Measurements from ENCODE around the gene GSG1.

GRCh38 chr12:13130981-13131380, 27.5 kb upstream of the GSG1 start:
- TF ChIP-seq NFE2L1 (CRISPR knock-in tag; IDR thresholded peaks at IDR 0.05), result no peak
- TF ChIP-seq, protein P1, sequence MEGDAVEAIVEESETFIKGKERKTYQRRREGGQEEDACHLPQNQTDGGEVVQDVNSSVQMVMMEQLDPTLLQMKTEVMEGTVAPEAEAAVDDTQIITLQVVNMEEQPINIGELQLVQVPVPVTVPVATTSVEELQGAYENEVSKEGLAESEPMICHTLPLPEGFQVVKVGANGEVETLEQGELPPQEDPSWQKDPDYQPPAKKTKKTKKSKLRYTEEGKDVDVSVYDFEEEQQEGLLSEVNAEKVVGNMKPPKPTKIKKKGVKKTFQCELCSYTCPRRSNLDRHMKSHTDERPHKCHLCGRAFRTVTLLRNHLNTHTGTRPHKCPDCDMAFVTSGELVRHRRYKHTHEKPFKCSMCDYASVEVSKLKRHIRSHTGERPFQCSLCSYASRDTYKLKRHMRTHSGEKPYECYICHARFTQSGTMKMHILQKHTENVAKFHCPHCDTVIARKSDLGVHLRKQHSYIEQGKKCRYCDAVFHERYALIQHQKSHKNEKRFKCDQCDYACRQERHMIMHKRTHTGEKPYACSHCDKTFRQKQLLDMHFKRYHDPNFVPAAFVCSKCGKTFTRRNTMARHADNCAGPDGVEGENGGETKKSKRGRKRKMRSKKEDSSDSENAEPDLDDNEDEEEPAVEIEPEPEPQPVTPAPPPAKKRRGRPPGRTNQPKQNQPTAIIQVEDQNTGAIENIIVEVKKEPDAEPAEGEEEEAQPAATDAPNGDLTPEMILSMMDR (IDR thresholded peaks at IDR 0.05), result no peak
- TF ChIP-seq, protein P2, sequence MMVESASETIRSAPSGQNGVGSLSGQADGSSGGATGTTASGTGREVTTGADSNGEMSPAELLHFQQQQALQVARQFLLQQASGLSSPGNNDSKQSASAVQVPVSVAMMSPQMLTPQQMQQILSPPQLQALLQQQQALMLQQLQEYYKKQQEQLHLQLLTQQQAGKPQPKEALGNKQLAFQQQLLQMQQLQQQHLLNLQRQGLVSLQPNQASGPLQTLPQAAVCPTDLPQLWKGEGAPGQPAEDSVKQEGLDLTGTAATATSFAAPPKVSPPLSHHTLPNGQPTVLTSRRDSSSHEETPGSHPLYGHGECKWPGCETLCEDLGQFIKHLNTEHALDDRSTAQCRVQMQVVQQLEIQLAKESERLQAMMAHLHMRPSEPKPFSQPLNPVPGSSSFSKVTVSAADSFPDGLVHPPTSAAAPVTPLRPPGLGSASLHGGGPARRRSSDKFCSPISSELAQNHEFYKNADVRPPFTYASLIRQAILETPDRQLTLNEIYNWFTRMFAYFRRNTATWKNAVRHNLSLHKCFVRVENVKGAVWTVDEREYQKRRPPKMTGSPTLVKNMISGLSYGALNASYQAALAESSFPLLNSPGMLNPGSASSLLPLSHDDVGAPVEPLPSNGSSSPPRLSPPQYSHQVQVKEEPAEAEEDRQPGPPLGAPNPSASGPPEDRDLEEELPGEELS (CRISPR knock-in tag; IDR thresholded peaks at IDR 0.05), result no peak
- no peak for TF ChIP-seq ATF3 (CRISPR knock-in tag; conservative IDR thresholded peaks at IDR 0.05)
- no peak for TF ChIP-seq RELA (CRISPR knock-in tag; IDR thresholded peaks at IDR 0.05; ENCODE audit: borderline replicate concordance)
- no peak for TF ChIP-seq SMAD4 (CRISPR knock-in tag; IDR thresholded peaks at IDR 0.05)
- no peak for TF ChIP-seq TEAD4 (CRISPR knock-in tag; IDR thresholded peaks at IDR 0.05)
- TF ChIP-seq, protein P3, sequence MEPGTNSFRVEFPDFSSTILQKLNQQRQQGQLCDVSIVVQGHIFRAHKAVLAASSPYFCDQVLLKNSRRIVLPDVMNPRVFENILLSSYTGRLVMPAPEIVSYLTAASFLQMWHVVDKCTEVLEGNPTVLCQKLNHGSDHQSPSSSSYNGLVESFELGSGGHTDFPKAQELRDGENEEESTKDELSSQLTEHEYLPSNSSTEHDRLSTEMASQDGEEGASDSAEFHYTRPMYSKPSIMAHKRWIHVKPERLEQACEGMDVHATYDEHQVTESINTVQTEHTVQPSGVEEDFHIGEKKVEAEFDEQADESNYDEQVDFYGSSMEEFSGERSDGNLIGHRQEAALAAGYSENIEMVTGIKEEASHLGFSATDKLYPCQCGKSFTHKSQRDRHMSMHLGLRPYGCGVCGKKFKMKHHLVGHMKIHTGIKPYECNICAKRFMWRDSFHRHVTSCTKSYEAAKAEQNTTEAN (CRISPR knock-in tag; IDR thresholded peaks at IDR 0.05), result no peak
- TF ChIP-seq ETV6 (CRISPR knock-in tag; IDR thresholded peaks at IDR 0.05), result no peak
- TF ChIP-seq, protein P4, sequence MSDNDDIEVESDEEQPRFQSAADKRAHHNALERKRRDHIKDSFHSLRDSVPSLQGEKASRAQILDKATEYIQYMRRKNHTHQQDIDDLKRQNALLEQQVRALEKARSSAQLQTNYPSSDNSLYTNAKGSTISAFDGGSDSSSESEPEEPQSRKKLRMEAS (CRISPR knock-in tag; IDR thresholded peaks at IDR 0.05), result no peak
- TF ChIP-seq PREB (CRISPR knock-in tag; IDR thresholded peaks at IDR 0.05; ENCODE audit: borderline replicate concordance), result no peak
- no peak for TF ChIP-seq ZNF532 (CRISPR knock-in tag; IDR thresholded peaks at IDR 0.05; ENCODE audit: borderline replicate concordance)

Data from WTC11 (cell line).